ENCODE data around the gene HGS.

Gene HGS

DNA sequence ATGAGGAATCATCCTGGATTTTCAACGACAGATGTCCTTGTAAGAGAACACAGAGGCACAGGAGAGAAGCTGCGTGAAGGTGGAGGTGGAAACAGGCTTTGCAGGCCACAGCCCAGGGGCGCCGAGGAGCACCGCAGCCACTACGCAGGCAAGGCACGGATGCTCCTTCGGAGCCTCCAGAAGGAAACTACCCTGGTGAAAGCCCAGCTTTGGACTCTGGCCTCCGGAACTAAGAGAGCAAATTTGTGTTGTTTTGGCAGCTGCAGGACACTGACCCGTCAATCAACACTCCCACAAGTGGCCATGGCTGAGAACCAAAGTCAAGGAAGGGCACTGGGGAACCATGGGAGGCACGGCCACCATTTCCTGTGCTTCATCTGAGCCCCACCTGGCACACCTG lies 3.7 kb upstream of the HGS start:
- DNase-seq (ENCODE audit: extremely low spot score), result no peak
- ChIA-PET POLR2A (interaction anchor here (1.5 kb wide), 2 partner anchors 14 to 23 kb away, joined by 4 to 10 read pairs; partner anchors contain the start of genes CCDC137, MRPL12 and OXLD1), CTCF (no interaction called here)
- TF ChIP-seq ARNT (IDR thresholded peaks at IDR 0.05) (no peak), FOXK2 (IDR thresholded peaks at IDR 0.05) (no peak), ELF4 (IDR thresholded peaks at IDR 0.05) (no peak), TARDBP (IDR thresholded peaks at IDR 0.05) (no peak), HDGF (IDR thresholded peaks at IDR 0.05; ENCODE audit: borderline replicate concordance) (no peak), LEF1 (IDR thresholded peaks at IDR 0.05; ENCODE audit: borderline replicate concordance) (no peak), SP1 (IDR thresholded peaks at IDR 0.05) (no peak), CTBP1 (IDR thresholded peaks at IDR 0.05; ENCODE audit: borderline replicate concordance) (no peak), NFRKB (IDR thresholded peaks at IDR 0.05) (no peak), FOXA1 (IDR thresholded peaks at IDR 0.05) (no peak), L3MBTL2 (conservative IDR thresholded peaks at IDR 0.05) (no peak), BHLHE40 (IDR thresholded peaks at IDR 0.05; ENCODE audit: borderline replicate concordance) (no peak), PKNOX1 (IDR thresholded peaks at IDR 0.05) (no peak), FOXM1 (IDR thresholded peaks at IDR 0.05; ENCODE audit: borderline replicate concordance) (no peak), ZNF384 (IDR thresholded peaks at IDR 0.05) (no peak), SUZ12 (IDR thresholded peaks at IDR 0.05) (no peak)

GRCh38 chr17:81681672-81682071 lies 2.1 kb upstream of the HGS start:
- DNase-seq (ENCODE audit: extremely low spot score), result no peak
- ChIA-PET POLR2A (interaction anchor here (2.6 to 6.2 kb wide), 4 partner anchors 8 to 21 kb away, joined by 19 to 120 read pairs (median 26); partner anchors contain the start of genes CCDC137, MRPL12 and OXLD1), CTCF (no interaction called here)
- TF ChIP-seq PKNOX1 (IDR thresholded peaks at IDR 0.05) (no peak), SUZ12 (IDR thresholded peaks at IDR 0.05) (no peak), ZNF384 (IDR thresholded peaks at IDR 0.05) (no peak), L3MBTL2 (conservative IDR thresholded peaks at IDR 0.05) (no peak), ARNT (IDR thresholded peaks at IDR 0.05) (no peak), NFRKB (IDR thresholded peaks at IDR 0.05) (no peak), FOXA1 (IDR thresholded peaks at IDR 0.05) (no peak), SP1 (IDR thresholded peaks at IDR 0.05) (no peak), CTBP1 (IDR thresholded peaks at IDR 0.05; ENCODE audit: borderline replicate concordance) (no peak), ELF4 (IDR thresholded peaks at IDR 0.05) (no peak), BHLHE40 (IDR thresholded peaks at IDR 0.05; ENCODE audit: borderline replicate concordance) (no peak), HDGF (IDR thresholded peaks at IDR 0.05; ENCODE audit: borderline replicate concordance) (no peak), LEF1 (IDR thresholded peaks at IDR 0.05; ENCODE audit: borderline replicate concordance) (no peak), TARDBP (IDR thresholded peaks at IDR 0.05) (no peak), FOXK2 (IDR thresholded peaks at IDR 0.05) (no peak), FOXM1 (IDR thresholded peaks at IDR 0.05; ENCODE audit: borderline replicate concordance) (no peak)

GRCh38 chr17:81682565-81683207 lies 1.1 kb upstream of the HGS start:
- ChIA-PET CTCF (interaction anchor here (1.7 kb wide), 1 partner anchor 20 kb away, joined by 5 read pairs; the partner anchor contains the start of gene MRPL12), POLR2A (interaction anchor here (1.2 to 6.2 kb wide), 12 partner anchors 9 to 387 kb away, joined by 3 to 120 read pairs (median 10); partner anchors contain the start of genes CCDC137, CENPX, LRRC45 and MRPL12)
- no peak for DNase-seq (ENCODE audit: extremely low spot score)
- TF ChIP-seq LEF1 (IDR thresholded peaks at IDR 0.05; ENCODE audit: borderline replicate concordance), result no peak

DNA sequence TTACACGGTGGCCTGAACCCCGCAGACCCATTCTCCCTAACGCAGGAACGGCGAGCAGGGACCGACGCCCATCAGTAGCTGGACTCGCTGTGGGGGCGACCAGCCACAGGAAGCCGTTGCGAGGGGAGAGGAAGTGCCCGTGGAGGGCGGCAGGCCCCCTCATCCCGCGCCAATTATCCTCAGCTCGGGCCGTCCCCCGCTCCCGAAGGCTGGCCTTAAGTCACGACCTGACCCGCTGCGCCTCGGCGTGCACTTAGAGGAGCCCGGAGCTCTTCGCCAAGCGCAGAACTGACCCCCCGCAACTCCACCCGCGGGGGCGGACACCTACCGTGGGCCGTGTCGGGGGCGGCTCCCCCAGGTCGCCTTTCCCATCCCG lies 615 bp upstream of the HGS start:
- ChIA-PET CTCF (interaction anchor here (0.9 to 1.7 kb wide), 3 partner anchors 19 to 186 kb away, joined by 3 to 5 read pairs (median 3); partner anchors contain the start of gene MRPL12), POLR2A (interaction anchor here (0.8 to 6.2 kb wide), 15 partner anchors 9 to 388 kb away, joined by 3 to 120 read pairs (median 7); partner anchors contain the start of genes CCDC137, CENPX, LRRC45 and MRPL12)
- no peak for DNase-seq (ENCODE audit: extremely low spot score)
- no peak for TF ChIP-seq ZNF384 (IDR thresholded peaks at IDR 0.05)
- no peak for TF ChIP-seq LEF1 (IDR thresholded peaks at IDR 0.05; ENCODE audit: borderline replicate concordance)
- no peak for TF ChIP-seq FOXM1 (IDR thresholded peaks at IDR 0.05; ENCODE audit: borderline replicate concordance)

- no peak for DNase-seq (ENCODE audit: extremely low spot score)
- ChIA-PET CTCF (interaction anchor here (0.6 to 1.4 kb wide), 3 partner anchors 18 to 25 kb away, joined by 3 to 4 read pairs (median 3); partner anchors contain the start of gene MRPL12), POLR2A (interaction anchor here (0.9 to 6.2 kb wide), 10 partner anchors 10 to 242 kb away, joined by 3 to 120 read pairs (median 8); partner anchors contain the start of genes CCDC137, MRPL12, OXLD1 and PDE6G)
- TF ChIP-seq L3MBTL2 (conservative IDR thresholded peaks at IDR 0.05) (peak; percentile 99), CTBP1 (IDR thresholded peaks at IDR 0.05; ENCODE audit: borderline replicate concordance) (no peak), FOXK2 (IDR thresholded peaks at IDR 0.05) (no peak)
These were observed 666 bp downstream of the HGS start for GRCh38 chr17:81684442-81684911.

DNA sequence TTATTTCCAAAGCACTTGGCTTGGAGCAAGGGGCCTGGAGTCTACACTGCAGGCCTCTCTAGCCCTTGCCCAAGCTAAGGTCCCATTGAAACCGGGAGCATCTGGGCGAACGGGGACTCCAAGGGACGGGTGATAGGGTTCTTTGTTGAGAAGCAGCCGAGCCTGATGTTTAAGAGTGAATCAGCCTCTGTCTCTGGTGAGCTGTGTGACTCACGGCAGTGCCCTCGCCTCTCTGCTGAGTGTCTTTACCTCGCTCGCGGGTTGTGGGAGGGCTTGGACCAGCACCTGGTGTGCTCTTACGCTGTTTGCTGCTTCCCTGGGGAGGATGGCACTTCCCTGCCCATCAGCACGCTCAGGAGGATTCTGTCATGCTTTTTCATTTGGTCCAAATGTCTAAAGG lies 1.3 kb downstream of the HGS start:
- ChIA-PET CTCF (interaction anchor here (1.4 kb wide), 1 partner anchor 17 kb away, joined by 4 read pairs; the partner anchor contains the start of gene MRPL12), POLR2A (interaction anchor here (0.9 to 6.2 kb wide), 4 partner anchors 11 to 22 kb away, joined by 3 to 120 read pairs (median 26); partner anchors contain the start of gene MRPL12)
- TF ChIP-seq FOXK2 (IDR thresholded peaks at IDR 0.05), result no peak
- no peak for TF ChIP-seq CTBP1 (IDR thresholded peaks at IDR 0.05; ENCODE audit: borderline replicate concordance)
- TF ChIP-seq ZNF384 (IDR thresholded peaks at IDR 0.05), result no peak
- TF ChIP-seq FOXA1 (IDR thresholded peaks at IDR 0.05), result no peak
- TF ChIP-seq ELF4 (IDR thresholded peaks at IDR 0.05), result no peak
- no peak for TF ChIP-seq SP1 (IDR thresholded peaks at IDR 0.05)
- no peak for TF ChIP-seq SUZ12 (IDR thresholded peaks at IDR 0.05)
- TF ChIP-seq PKNOX1 (IDR thresholded peaks at IDR 0.05), result no peak
- TF ChIP-seq TARDBP (IDR thresholded peaks at IDR 0.05), result no peak
- TF ChIP-seq LEF1 (IDR thresholded peaks at IDR 0.05; ENCODE audit: borderline replicate concordance), result no peak
- TF ChIP-seq ARNT (IDR thresholded peaks at IDR 0.05), result no peak
- no peak for TF ChIP-seq FOXM1 (IDR thresholded peaks at IDR 0.05; ENCODE audit: borderline replicate concordance)
- TF ChIP-seq HDGF (IDR thresholded peaks at IDR 0.05; ENCODE audit: borderline replicate concordance), result no peak
- no peak for DNase-seq (ENCODE audit: extremely low spot score)
